Neural progenitor cell (in vitro differentiated cells): Measurements from ENCODE around the gene BCAS3. TPM values are rescaled to one million over a fixed set of nuclear protein-coding genes. Genes with fewer than 3 reads are reported as not detected.

Source experiments
- DNase-seq: peaks from one replicate; pipeline ENCODE4 v3.0.0-alpha.2; 2016; ENCODE audit warnings: low spot score
- H2AFZ ChIP-seq: fragments of 200-600 bp; sonication (generic); replicated peaks from 2 replicates; pipeline ENCODE4 v1.6.1; 2016; ENCODE audit warnings: antibody characterized with exemption
- H3F3A ChIP-seq: fragments of 200-600 bp; sonication (generic); 2 replicates; pipeline ENCODE4 v1.6.1; 2016; ENCODE audit warnings: antibody characterized with exemption, low read depth
- H3K27ac ChIP-seq: fragments of 200-600 bp; sonication (generic); 2 replicates; pipeline ENCODE4 v1.5.1; 2016; ENCODE audit warnings: mild to moderate bottlenecking
- H3K27me3 ChIP-seq: fragments of 200-600 bp; sonication (generic); 2 replicates; pipeline ENCODE4 v1.6.1; 2016; ENCODE audit warnings: mild to moderate bottlenecking, moderate library complexity
- H3K36me3 ChIP-seq: fragments of 200-600 bp; sonication (generic); 2 replicates; pipeline ENCODE4 v1.5.1; 2016
- H3K4me1 ChIP-seq: fragments of 200-600 bp; sonication (generic); 2 replicates; pipeline ENCODE4 v1.6.1; 2016; ENCODE audit warnings: mixed run types
- H3K4me2 ChIP-seq: fragments of 200-600 bp; sonication (generic); 2 replicates; pipeline ENCODE4 v1.6.1; 2016
- H3K4me3 ChIP-seq: fragments of 200-600 bp; sonication (generic); 2 replicates; pipeline ENCODE4 v1.5.1; 2016
- H3K79me2 ChIP-seq: fragments of 200-600 bp; sonication (generic); 2 replicates; pipeline ENCODE4 v1.6.1; 2016; ENCODE audit warnings: low read depth
- H3K9ac ChIP-seq: fragments of 200-600 bp; sonication (generic); 2 replicates; pipeline ENCODE4 v1.6.1; 2016
- H3K9me3 ChIP-seq: fragments of 200-600 bp; sonication (generic); 2 replicates; pipeline ENCODE4 v1.5.1; 2016; ENCODE audit warnings: low read depth
- H4K20me1 ChIP-seq: fragments of 200-600 bp; sonication (generic); 2 replicates; pipeline ENCODE4 v1.6.1; 2016; ENCODE audit warnings: low read depth
- H3K27ac Mint-ChIP-seq: 3 replicates; pipeline ENCODE4 v1.8.0; 2021; ENCODE audit warnings: mixed read lengths
- H3K27me3 Mint-ChIP-seq: 2 replicates; pipeline ENCODE4 v1.8.0; 2022; ENCODE audit warnings: low read depth, mild to moderate bottlenecking, inconsistent platforms, moderate library complexity, mixed read lengths; ENCODE audit not compliant: insufficient read depth
- H3K36me3 Mint-ChIP-seq: 3 replicates; pipeline ENCODE4 v1.8.0; 2021; ENCODE audit warnings: mixed read lengths
- H3K4me1 Mint-ChIP-seq: 3 replicates; pipeline ENCODE4 v1.8.0; 2021; ENCODE audit warnings: mixed read lengths
- H3K4me3 Mint-ChIP-seq: 3 replicates; pipeline ENCODE4 v1.8.0; 2021; ENCODE audit warnings: mild to moderate bottlenecking, moderate library complexity, mixed read lengths
- H3K9me3 Mint-ChIP-seq: 3 replicates; pipeline ENCODE4 v1.8.0; 2020; ENCODE audit warnings: mixed read lengths
- EZH2 ChIP-seq: fragments of 200-600 bp; sonication (generic); IDR thresholded peaks from 2 replicates; pipeline ENCODE4 v1.6.1; 2017; ENCODE audit warnings: antibody characterized with exemption, mild to moderate bottlenecking, moderate library complexity
- EZH2phosphoT487 ChIP-seq: fragments of 200-600 bp; sonication (generic); IDR thresholded peaks from 2 replicates; pipeline ENCODE4 v1.6.1; 2017; ENCODE audit warnings: antibody characterized with exemption
- total RNA-seq: library from RNA; depleted of rRNA; stranded (reverse); fragments of >200 nt; gene quantifications from 2 replicates; pipeline ENCODE4 v1.2.3, GENCODE V29; 2015; ENCODE audit warnings: low replicate concordance
- TF ChIP-seq, protein P1 (sequence below): fragments of 200-600 bp; sonication (generic); IDR thresholded peaks from 2 replicates; pipeline ENCODE4 v1.5.1; 2017; ENCODE audit warnings: antibody characterized with exemption, mild to moderate bottlenecking

Gene BCAS3
- total RNA-seq, 1 donor from 2014 or later = 60.9 TPM

DNA sequence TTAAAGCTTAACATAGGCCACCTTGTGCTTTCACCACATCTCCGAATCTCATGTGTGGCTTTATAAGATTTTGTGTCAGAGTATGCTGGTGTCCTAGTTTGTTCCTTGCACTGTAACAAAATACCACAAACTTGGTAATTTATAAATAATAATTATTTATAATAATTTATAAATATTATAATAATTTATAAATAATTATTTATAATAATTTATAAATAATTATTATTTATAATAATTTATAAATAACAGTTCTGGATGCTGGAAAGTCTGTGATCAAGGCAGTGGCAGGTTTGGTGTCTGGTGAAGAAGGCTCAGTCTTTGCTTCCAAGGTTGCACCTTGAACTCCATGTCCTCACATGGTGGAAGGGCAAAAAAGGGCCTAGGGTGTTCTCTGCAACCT lies 147.7 kb downstream of the BCAS3 start:
- no peak overlapping the region for H3K4me2 ChIP-seq
- Mint-ChIP-seq H3K4me3 (no peak overlapping the region), H3K9me3 (no peaks in the 10 kb centered on the region), H3K4me1 (no peaks in the 10 kb centered on the region), H3K27ac (no peak overlapping the region), H3K27me3 (no peaks in the 10 kb centered on the region), H3K36me3 (no peaks in the 10 kb centered on the region)
- no peak for TF ChIP-seq EZH2phosphoT487
- no peak for TF ChIP-seq EZH2
- TF ChIP-seq, protein P1, sequence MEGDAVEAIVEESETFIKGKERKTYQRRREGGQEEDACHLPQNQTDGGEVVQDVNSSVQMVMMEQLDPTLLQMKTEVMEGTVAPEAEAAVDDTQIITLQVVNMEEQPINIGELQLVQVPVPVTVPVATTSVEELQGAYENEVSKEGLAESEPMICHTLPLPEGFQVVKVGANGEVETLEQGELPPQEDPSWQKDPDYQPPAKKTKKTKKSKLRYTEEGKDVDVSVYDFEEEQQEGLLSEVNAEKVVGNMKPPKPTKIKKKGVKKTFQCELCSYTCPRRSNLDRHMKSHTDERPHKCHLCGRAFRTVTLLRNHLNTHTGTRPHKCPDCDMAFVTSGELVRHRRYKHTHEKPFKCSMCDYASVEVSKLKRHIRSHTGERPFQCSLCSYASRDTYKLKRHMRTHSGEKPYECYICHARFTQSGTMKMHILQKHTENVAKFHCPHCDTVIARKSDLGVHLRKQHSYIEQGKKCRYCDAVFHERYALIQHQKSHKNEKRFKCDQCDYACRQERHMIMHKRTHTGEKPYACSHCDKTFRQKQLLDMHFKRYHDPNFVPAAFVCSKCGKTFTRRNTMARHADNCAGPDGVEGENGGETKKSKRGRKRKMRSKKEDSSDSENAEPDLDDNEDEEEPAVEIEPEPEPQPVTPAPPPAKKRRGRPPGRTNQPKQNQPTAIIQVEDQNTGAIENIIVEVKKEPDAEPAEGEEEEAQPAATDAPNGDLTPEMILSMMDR = no peak
- H3F3A ChIP-seq = no peaks in the 10 kb centered on the region
- no peak overlapping the region for H3K27ac ChIP-seq
- no peaks in the 10 kb centered on the region for H3K79me2 ChIP-seq
- H2AFZ ChIP-seq = no peak overlapping the region
- H3K27me3 ChIP-seq = no peaks in the 10 kb centered on the region
- no peak overlapping the region for H3K4me3 ChIP-seq
- H4K20me1 ChIP-seq = no peaks in the 10 kb centered on the region
- no peak overlapping the region for H3K9ac ChIP-seq
- no peaks in the 10 kb centered on the region for H3K36me3 ChIP-seq
- no peaks in the 10 kb centered on the region for H3K4me1 ChIP-seq
- H3K9me3 ChIP-seq = no peaks in the 10 kb centered on the region
- no peak for DNase-seq

DNA sequence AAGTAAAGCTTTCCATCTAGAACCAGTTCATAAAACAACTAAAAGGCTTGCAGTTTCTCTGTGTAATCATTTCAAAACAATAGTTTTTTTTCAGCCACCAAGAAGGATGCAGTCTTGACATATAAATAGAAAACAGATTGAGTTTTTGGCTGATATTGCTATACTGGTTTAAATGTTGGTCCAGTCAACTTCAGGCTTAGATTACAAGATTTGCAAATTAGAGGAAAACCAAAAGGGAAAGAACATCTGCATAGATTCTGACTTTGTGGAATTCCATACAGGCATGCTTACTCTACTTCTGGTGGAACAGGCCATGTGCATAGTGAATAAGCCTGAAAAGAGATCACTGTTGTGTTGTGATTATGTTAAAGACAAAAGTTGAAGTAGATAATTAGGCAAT lies 150.3 kb downstream of the BCAS3 start:
- no peaks in the 10 kb centered on the region for H3K27me3 Mint-ChIP-seq
- H3K9me3 ChIP-seq = no peaks in the 10 kb centered on the region
- H3K27me3 ChIP-seq = no peaks in the 10 kb centered on the region
- no peak overlapping the region for H3K4me2 ChIP-seq
- H3K9ac ChIP-seq = no peak overlapping the region
- no peaks in the 10 kb centered on the region for H3K9me3 Mint-ChIP-seq
- H3K4me3 Mint-ChIP-seq = no peak overlapping the region
- H3K27ac Mint-ChIP-seq = no peak overlapping the region
- H2AFZ ChIP-seq = no peak overlapping the region
- no peaks in the 10 kb centered on the region for H3K79me2 ChIP-seq
- H3F3A ChIP-seq = no peaks in the 10 kb centered on the region
- H3K4me1 ChIP-seq = no peaks in the 10 kb centered on the region
- DNase-seq = no peak
- no peaks in the 10 kb centered on the region for H4K20me1 ChIP-seq
- H3K36me3 Mint-ChIP-seq = no peaks in the 10 kb centered on the region
- no peak overlapping the region for H3K27ac ChIP-seq
- H3K36me3 ChIP-seq = no peaks in the 10 kb centered on the region
- H3K4me3 ChIP-seq = no peak overlapping the region
- peaks cover 4% of the 10 kb centered on the region for H3K4me1 Mint-ChIP-seq
- TF ChIP-seq EZH2 (no peak), EZH2phosphoT487 (no peak)
- TF ChIP-seq, protein P1 = no peak

DNA sequence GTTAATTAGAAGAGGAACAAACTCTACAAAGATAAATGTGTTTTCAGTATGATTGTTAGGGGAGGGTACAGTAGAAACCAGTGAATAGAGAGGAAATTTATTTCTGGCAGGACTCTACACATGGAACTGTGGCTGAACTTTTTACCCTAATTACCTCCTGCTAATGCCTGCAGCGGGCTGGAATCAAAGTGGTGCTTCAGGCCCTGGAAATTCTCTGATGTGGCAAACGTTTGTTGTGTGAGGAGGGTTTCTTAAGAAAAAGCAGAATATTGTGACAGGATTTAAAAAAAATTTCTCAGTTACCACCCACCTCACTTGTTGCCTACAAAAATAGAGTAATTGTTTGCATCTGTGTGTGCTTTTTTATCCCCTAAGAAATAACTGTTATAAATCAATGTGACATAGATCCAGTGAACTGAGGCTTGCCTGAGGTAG lies 154.5 kb downstream of the BCAS3 start:
- Mint-ChIP-seq H3K27me3 (no peaks in the 10 kb centered on the region), H3K9me3 (no peaks in the 10 kb centered on the region), H3K4me3 (no peak overlapping the region), H3K4me1 (peaks cover 4% of the 10 kb centered on the region), H3K36me3 (no peaks in the 10 kb centered on the region), H3K27ac (peak overlapping the region; percentile 66)
- TF ChIP-seq EZH2phosphoT487 (no peak), EZH2 (no peak)
- TF ChIP-seq, protein P1 = no peak
- no peak overlapping the region for H3K4me2 ChIP-seq
- H3K79me2 ChIP-seq = no peaks in the 10 kb centered on the region
- peak; percentile 28 for DNase-seq
- no peak overlapping the region for H3K4me3 ChIP-seq
- no peaks in the 10 kb centered on the region for H3K4me1 ChIP-seq
- no peaks in the 10 kb centered on the region for H3F3A ChIP-seq
- no peaks in the 10 kb centered on the region for H3K27me3 ChIP-seq
- H3K36me3 ChIP-seq = no peaks in the 10 kb centered on the region
- no peaks in the 10 kb centered on the region for H3K9me3 ChIP-seq
- H3K9ac ChIP-seq = no peak overlapping the region
- no peak overlapping the region for H3K27ac ChIP-seq
- no peaks in the 10 kb centered on the region for H4K20me1 ChIP-seq
- H2AFZ ChIP-seq = no peak overlapping the region
